Activated CD4-positive, alpha-beta T cell treated with anti-CD3 and anti-CD28 coated beads, Interleukin-2, amount 50 U/mL, for 1 hour (primary cell): ENCODE measurements around the gene ADGRB2.

Experiments
- DNase-seq: peaks from one replicate; pipeline ENCODE4 v3.0.0-alpha.2; 2020

The ADGRB2 gene

GRCh38 chr1:31699341-31699891 is 64.7 kb downstream of the ADGRB2 start:
- DNase-seq: no peak

- no peak for DNase-seq
Observed at GRCh38 chr1:31697369-31697984, 66.7 kb downstream of the ADGRB2 start.

- DNase-seq: no peak
Observed at GRCh38 chr1:31696242-31696641, 67.9 kb downstream of the ADGRB2 start.

GRCh38 chr1:31695327-31695726 is 68.8 kb downstream of the ADGRB2 start:
- DNase-seq: no peak

- DNase-seq: no peak
Observed at GRCh38 chr1:31694964-31695313, 69.2 kb downstream of the ADGRB2 start.

GRCh38 chr1:31694069-31694963 is 69.8 kb downstream of the ADGRB2 start:
- DNase-seq: no peak

- DNase-seq: no peak
Observed at GRCh38 chr1:31693231-31693630, 70.9 kb downstream of the ADGRB2 start.

- no peak for DNase-seq
Observed at GRCh38 chr1:31691951-31692350, 72.2 kb downstream of the ADGRB2 start.

GRCh38 chr1:31691446-31691845 is 72.7 kb downstream of the ADGRB2 start:
- no peak for DNase-seq

GRCh38 chr1:31690921-31691320 is 73.2 kb downstream of the ADGRB2 start:
- no peak for DNase-seq

- DNase-seq: no peak
Observed at GRCh38 chr1:31689854-31690253, 74.3 kb downstream of the ADGRB2 start.

GRCh38 chr1:31689379-31689778 is 74.8 kb downstream of the ADGRB2 start:
- no peak for DNase-seq

GRCh38 chr1:31688233-31688918 is 75.8 kb downstream of the ADGRB2 start:
- DNase-seq: no peak

- DNase-seq: no peak
Observed at GRCh38 chr1:31687601-31688000, 76.5 kb downstream of the ADGRB2 start.

- no peak for DNase-seq
Observed at GRCh38 chr1:31685795-31686194, 78.3 kb downstream of the ADGRB2 start.

GRCh38 chr1:31683997-31684396 is 80.1 kb downstream of the ADGRB2 start:
- no peak for DNase-seq

GRCh38 chr1:31681415-31681814 is 82.7 kb downstream of the ADGRB2 start:
- no peak for DNase-seq

- DNase-seq: no peak
Observed at GRCh38 chr1:31679676-31680230, 84.4 kb downstream of the ADGRB2 start.

GRCh38 chr1:31679091-31679490 is 85.0 kb downstream of the ADGRB2 start:
- no peak for DNase-seq

GRCh38 chr1:31678681-31679080 is 85.5 kb downstream of the ADGRB2 start:
- no peak for DNase-seq

- DNase-seq: no peak
Observed at GRCh38 chr1:31677949-31678348, 86.2 kb downstream of the ADGRB2 start.

- DNase-seq: no peak
Observed at GRCh38 chr1:31677401-31677800, 86.7 kb downstream of the ADGRB2 start.
